Right ventricle myocardium superior (tissue), 1 donor: Measurements from ENCODE around the gene TASL. TPM values are rescaled to one million over a fixed set of nuclear protein-coding genes. Genes with fewer than 3 reads are reported as not detected.
A peak's percentile ranks its signal among the peaks of the same experiment; 100 is the strongest.
"Not testable (repeated sequence)": the region's sequence is repeated elsewhere in the genome, so short reads cannot be mapped to it uniquely, and the experiment has no call there.

Experiments used
- ATAC-seq: fragments of 200-7000 bp; cut with Tn5 transposase; one replicate; pipeline ENCODE4 v1.9.1; 2020; ENCODE audit warnings: mild to moderate bottlenecking; ENCODE audit not compliant: poor library complexity
- DNase-seq: peaks from one replicate; pipeline ENCODE4 v3.0.0-alpha.2; 2020
- intact Hi-C: fragments of 100-400 bp; cut with DNase I; formaldehyde crosslinking; loops from one replicate; pipeline ENCODE4 v1.11.2; 2022
- long read RNA-seq: library from polyadenylated mRNA; unstranded; transcript quantifications from one replicate; pipeline ENCODE4 v2.0.0, GENCODE V29; 2021
- total RNA-seq: library from RNA; stranded (reverse); fragmentation: NEBNext Ultra II Directional; extraction: Animal tissue kit (Norgen Biotek cat#: 25700); gene quantifications from one replicate; pipeline ENCODE4 v1.2.1, GENCODE V29; 2021
- donor health status: DM: no; HTN: yes; CAD: no; lungs with severe emphysema.

TASL gene
- total RNA-seq: 0.30 TPM
- long read RNA-seq, partial matches to known transcripts: 0 of 1 reads
- long read RNA-seq, other reads (novel, unspliced or antisense): 0 of 1 reads

- no peak for ATAC-seq
- intact Hi-C loops: loop anchor here (10.0 kb wide), 1 partner anchor 137 kb away; no protein-coding TSS in a partner anchor
- DNase-seq: no peak
Observed at GRCh38 chrX:30577362-30577991, at the start of gene TASL. Gene TASL (minus strand): TSS chrX:30577766. CDS start chrX:30560355, 17,411 bp downstream.

GRCh38 chrX:30626402-30626801 is 48.8 kb upstream of the TASL start:
- no peak for DNase-seq
- intact Hi-C loops: no loop called here
- no peak for ATAC-seq

GRCh38 chrX:30622361-30622760 is 44.8 kb upstream of the TASL start:
- DNase-seq: no peak
- intact Hi-C loops: no loop called here
- no peak for ATAC-seq

- intact Hi-C loops: no loop called here
- DNase-seq: no peak
- ATAC-seq: peak; percentile 91
Observed at GRCh38 chrX:30620980-30621618, 43.5 kb upstream of the TASL start.

- intact Hi-C loops: no loop called here
- no peak for ATAC-seq
- DNase-seq: no peak
Observed at GRCh38 chrX:30620125-30620524, 42.6 kb upstream of the TASL start.

GRCh38 chrX:30618160-30618765 is 40.7 kb upstream of the TASL start:
- no peak for DNase-seq
- intact Hi-C loops: no loop called here
- ATAC-seq: no peak

- DNase-seq: no peak
- intact Hi-C loops: no loop called here
- no peak for ATAC-seq
Observed at GRCh38 chrX:30615229-30615628, 37.7 kb upstream of the TASL start.

GRCh38 chrX:30613721-30614120 is 36.2 kb upstream of the TASL start:
- no peak for DNase-seq
- ATAC-seq: no peak
- intact Hi-C loops: no loop called here

- DNase-seq (no peak), ATAC-seq (no peak)
- intact Hi-C loops: no loop called here
Observed at GRCh38 chrX:30612250-30612655, 34.7 kb upstream of the TASL start.

- ATAC-seq: no peak
- DNase-seq: no peak
- intact Hi-C loops: no loop called here
Observed at GRCh38 chrX:30610026-30610425, 32.5 kb upstream of the TASL start.

- ATAC-seq: no peak
- intact Hi-C loops: no loop called here
- DNase-seq: no peak
Observed at GRCh38 chrX:30607155-30607554, 29.6 kb upstream of the TASL start.

GRCh38 chrX:30600269-30601176 is 23.0 kb upstream of the TASL start:
- ATAC-seq, DNase-seq, intact Hi-C loops: not testable (repeated sequence)

GRCh38 chrX:30597216-30598012 is 19.8 kb upstream of the TASL start:
- intact Hi-C loops: no loop called here
- ATAC-seq: no peak
- no peak for DNase-seq

- no peak for DNase-seq
- ATAC-seq: no peak
- intact Hi-C loops: no loop called here
Observed at GRCh38 chrX:30593440-30594200, 16.1 kb upstream of the TASL start.

GRCh38 chrX:30592831-30593230 is 15.3 kb upstream of the TASL start:
- ATAC-seq (no peak), DNase-seq (no peak)
- intact Hi-C loops: no loop called here

- DNase-seq: no peak
- ATAC-seq: no peak
- intact Hi-C loops: no loop called here
Observed at GRCh38 chrX:30590368-30590767, 12.8 kb upstream of the TASL start.

- intact Hi-C loops: no loop called here
- ATAC-seq (peak; percentile 48), DNase-seq (no peak)
Observed at GRCh38 chrX:30589146-30589888, 11.8 kb upstream of the TASL start.
